Stimulated activated CD8-positive, alpha-beta memory T cell treated with anti-CD3 and anti-CD28 coated beads, Interleukin-12 subunit alpha, Interleukin-12 subunit beta, amount 100 ng/mL, for 1 hour (primary cell): Measurements from ENCODE around the gene RING1.
A peak's percentile ranks its signal among the peaks of the same experiment; 100 is the strongest.

Experiments used
- DNase-seq: peaks from one replicate; pipeline ENCODE4 v3.0.0-alpha.2; 2020; ENCODE audit warnings: low read depth

RING1 gene

GRCh38 chr6:33247977-33248642 is 39.8 kb downstream of the RING1 start:
- peak; percentile 88 for DNase-seq

- DNase-seq = peak; percentile 6
Measured at GRCh38 chr6:33248643-33248931, 40.3 kb downstream of the RING1 start.

- DNase-seq = peak; percentile 88
Measured at GRCh38 chr6:33248932-33249731, 40.8 kb downstream of the RING1 start.

DNA sequence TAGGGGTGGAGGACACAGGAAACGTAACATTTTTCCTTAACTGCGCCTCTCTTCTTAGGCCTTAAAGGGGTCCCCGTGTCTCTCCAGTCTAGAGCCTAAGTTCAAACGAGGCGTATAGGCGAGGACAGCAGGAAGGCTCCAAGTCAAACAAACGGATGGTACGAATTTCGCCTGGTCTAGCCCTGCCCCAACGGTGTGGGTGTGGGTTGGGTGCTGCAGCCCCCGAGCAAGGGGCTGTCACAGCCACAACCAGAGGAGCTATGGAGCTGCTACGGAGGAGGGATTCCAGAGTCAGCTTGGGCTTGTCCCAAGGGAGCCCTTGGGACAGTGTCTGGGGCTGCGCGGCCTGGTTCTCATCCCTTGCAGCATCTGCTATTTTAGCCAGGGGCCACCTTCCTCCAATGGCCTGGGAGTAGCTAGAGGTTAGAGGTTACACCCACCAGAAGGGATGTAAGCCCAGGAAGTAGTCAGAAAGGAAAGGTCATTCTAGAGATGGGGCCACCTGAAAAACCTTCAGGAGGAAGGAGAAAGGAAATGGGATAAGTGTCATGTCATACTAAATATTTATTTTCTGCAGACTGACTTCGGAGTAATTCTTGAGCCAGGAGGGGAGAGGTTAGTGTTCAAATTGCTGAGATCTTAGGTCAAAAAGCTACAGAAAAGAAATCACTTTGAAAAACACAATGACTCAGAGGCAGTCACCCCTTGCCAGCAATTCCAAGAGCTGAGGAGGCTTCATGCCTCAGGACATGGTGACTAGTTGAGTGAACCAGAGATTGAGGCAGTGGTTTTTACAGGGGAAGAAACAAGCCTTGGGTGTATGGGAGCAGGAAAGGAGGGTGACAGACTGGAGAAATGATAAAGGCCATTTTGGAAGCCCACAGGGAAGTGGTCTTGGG is 41.7 kb downstream of the RING1 start:
- no peak for DNase-seq

DNA sequence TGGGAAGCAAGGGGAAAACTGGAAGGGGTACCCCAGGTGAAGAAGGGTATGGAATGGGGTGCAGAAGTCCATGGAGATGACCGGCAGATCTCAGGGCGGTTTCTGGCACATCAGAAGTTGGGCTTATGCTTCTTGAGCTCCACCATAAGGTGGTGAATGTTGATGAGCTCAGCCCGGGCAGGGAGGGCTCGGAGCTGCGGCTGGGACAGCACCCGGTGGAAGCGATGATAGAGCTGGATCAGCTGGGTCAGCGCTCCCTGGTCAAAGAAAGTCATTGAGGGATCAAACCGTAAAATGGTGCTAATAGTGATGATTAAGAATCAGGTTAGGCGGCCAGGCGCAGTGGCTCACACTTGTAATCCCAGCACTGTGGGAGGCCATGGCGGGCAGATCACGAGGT is 42.4 kb downstream of the RING1 start:
- DNase-seq = no peak

- DNase-seq = no peak
Measured at GRCh38 chr6:33251395-33252012, 43.2 kb downstream of the RING1 start.

- no peak for DNase-seq
Measured at GRCh38 chr6:33252759-33253158, 44.5 kb downstream of the RING1 start.

DNA sequence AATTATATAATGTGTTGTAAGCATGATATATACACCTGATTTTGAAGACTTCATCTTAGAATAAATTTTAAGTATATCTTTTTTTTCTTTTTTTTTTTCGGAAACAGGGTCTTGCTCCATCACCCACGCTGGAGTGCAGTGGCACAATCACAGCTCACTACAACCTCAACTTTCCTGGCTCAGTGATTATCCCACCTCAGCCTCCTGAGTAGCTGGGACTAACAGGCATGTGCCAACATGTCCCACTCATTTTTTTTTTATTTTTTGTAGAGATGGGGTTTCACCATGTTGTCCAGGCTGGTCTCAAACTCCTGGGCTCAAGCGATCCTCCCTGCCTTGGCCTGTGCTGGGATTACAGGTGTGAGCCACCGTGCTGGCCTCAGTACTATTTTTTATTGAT is 46.3 kb downstream of the RING1 start:
- no peak for DNase-seq

DNA sequence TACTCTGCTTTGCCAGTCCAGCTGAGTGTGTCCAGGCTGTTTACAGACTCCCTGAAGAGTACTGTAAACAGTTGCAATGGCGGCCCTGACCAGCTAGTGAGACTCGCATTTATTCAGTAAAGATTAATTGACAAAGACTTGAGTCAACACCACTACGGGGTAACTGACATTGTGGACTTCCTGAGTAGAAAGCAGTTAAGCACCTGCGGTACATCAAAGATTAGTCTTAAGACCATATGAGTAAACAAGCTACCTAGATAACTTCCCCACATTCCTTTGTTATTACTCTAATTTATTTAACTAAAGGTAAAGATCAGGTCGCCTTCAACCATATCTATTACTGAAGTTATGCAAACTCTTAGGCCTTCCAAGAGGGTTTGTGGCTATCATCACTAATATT is 50.7 kb downstream of the RING1 start:
- no peak for DNase-seq
